ENCODE data around the gene NOP56.

Gene NOP56

GRCh38 chr20:2651772-2652723 is at the start of gene NOP56:
Gene NOP56 (plus strand): TSS chr20:2652632. CDS start chr20:2652661, 29 bp downstream.
- peaks cover 54% of the 10 kb centered on the region for H3K4me1 Mint-ChIP-seq
- peak within 1 kb of the TSS; percentile 96 to 97 for H3K27ac Mint-ChIP-seq
- DNase-seq (peak; percentile 97 to 98), ATAC-seq (peak; percentile 93)
- peak within 1 kb of the TSS; percentile 95 to 96 for H3K4me3 Mint-ChIP-seq
- H3K9me3 Mint-ChIP-seq = no peaks in the 10 kb centered on the region
- H3K27me3 Mint-ChIP-seq = no peaks in the 10 kb centered on the region

- H3K27ac Mint-ChIP-seq = no peak overlapping the region
- DNase-seq (no peak), ATAC-seq (no peak)
- H3K27me3 Mint-ChIP-seq = peaks cover 15% of the 10 kb centered on the region
- H3K9me3 Mint-ChIP-seq = peaks cover 6 to 9% of the 10 kb centered on the region in 2 donors
- no peaks in the 10 kb centered on the region for H3K4me1 Mint-ChIP-seq
- no peak overlapping the region for H3K4me3 Mint-ChIP-seq
Observed at GRCh38 chr20:2602746-2603145, 49.7 kb upstream of the NOP56 start.

GRCh38 chr20:2603816-2604505 is 48.5 kb upstream of the NOP56 start:
- ATAC-seq = no peak
- H3K4me1 Mint-ChIP-seq = no peaks in the 10 kb centered on the region
- no peak overlapping the region for H3K27ac Mint-ChIP-seq
- DNase-seq = no peak
- H3K9me3 Mint-ChIP-seq = peaks cover 6 to 9% of the 10 kb centered on the region in 2 donors
- no peak overlapping the region for H3K4me3 Mint-ChIP-seq
- H3K27me3 Mint-ChIP-seq = peaks cover 10% of the 10 kb centered on the region

- Mint-ChIP-seq H3K4me3 (no peak overlapping the region), H3K27ac (no peak overlapping the region), H3K4me1 (no peaks in the 10 kb centered on the region), H3K27me3 (peaks cover 14% of the 10 kb centered on the region), H3K9me3 (peaks cover 6 to 9% of the 10 kb centered on the region in 2 donors)
- DNase-seq (no peak), ATAC-seq (no peak)
Observed at GRCh38 chr20:2604506-2604835, 48.0 kb upstream of the NOP56 start.

- peaks cover 23% of the 10 kb centered on the region for H3K27me3 Mint-ChIP-seq
- ATAC-seq (no peak), DNase-seq (no peak)
- no peaks in the 10 kb centered on the region for H3K4me1 Mint-ChIP-seq
- H3K9me3 Mint-ChIP-seq = peaks cover 6 to 9% of the 10 kb centered on the region in 2 donors
- H3K4me3 Mint-ChIP-seq = no peak overlapping the region
- no peak overlapping the region for H3K27ac Mint-ChIP-seq
Observed at GRCh38 chr20:2606507-2607006, 45.9 kb upstream of the NOP56 start.

GRCh38 chr20:2610326-2610725 is 42.1 kb upstream of the NOP56 start:
- DNase-seq (no peak), ATAC-seq (no peak)
- H3K27ac Mint-ChIP-seq = no peak overlapping the region
- H3K4me3 Mint-ChIP-seq = no peak overlapping the region
- peaks cover 6 to 9% of the 10 kb centered on the region in 2 donors for H3K9me3 Mint-ChIP-seq
- no peaks in the 10 kb centered on the region for H3K4me1 Mint-ChIP-seq
- peaks cover 35% of the 10 kb centered on the region for H3K27me3 Mint-ChIP-seq

GRCh38 chr20:2610941-2611720 is 41.3 kb upstream of the NOP56 start:
- no peak for DNase-seq
- Mint-ChIP-seq H3K27ac (no peak overlapping the region), H3K4me1 (no peaks in the 10 kb centered on the region), H3K9me3 (peaks cover 6 to 9% of the 10 kb centered on the region in 2 donors), H3K4me3 (no peak overlapping the region), H3K27me3 (peaks cover 38% of the 10 kb centered on the region)
- ATAC-seq = no peak

- Mint-ChIP-seq H3K27me3 (peaks cover 38% of the 10 kb centered on the region), H3K4me3 (no peak overlapping the region)
Observed at GRCh38 chr20:2612073-2612472, 40.4 kb upstream of the NOP56 start.

GRCh38 chr20:2616634-2617033 is 35.8 kb upstream of the NOP56 start:
- H3K4me1 Mint-ChIP-seq = no peaks in the 10 kb centered on the region
- no peak overlapping the region for H3K27ac Mint-ChIP-seq
- peaks cover 35% of the 10 kb centered on the region for H3K27me3 Mint-ChIP-seq
- ATAC-seq (no peak), DNase-seq (no peak)
- H3K9me3 Mint-ChIP-seq = no peaks in the 10 kb centered on the region
- H3K4me3 Mint-ChIP-seq = no peak overlapping the region

More at GRCh38 chr20:2612073-2612472, 40.4 kb upstream of the NOP56 start:
- Mint-ChIP-seq H3K9me3 (peaks cover 5 to 6% of the 10 kb centered on the region in 2 donors), H3K4me1 (no peaks in the 10 kb centered on the region), H3K27ac (no peak overlapping the region)
- no peak for ATAC-seq
- DNase-seq = no peak

- Mint-ChIP-seq H3K4me3 (no peak overlapping the region), H3K27ac (no peak overlapping the region), H3K9me3 (no peaks in the 10 kb centered on the region), H3K4me1 (no peaks in the 10 kb centered on the region), H3K27me3 (peaks cover 29% of the 10 kb centered on the region)
- DNase-seq = no peak
- ATAC-seq = no peak
Observed at GRCh38 chr20:2617099-2617714, 35.2 kb upstream of the NOP56 start.

GRCh38 chr20:2618815-2619214 is 33.6 kb upstream of the NOP56 start:
- ATAC-seq (no peak), DNase-seq (no peak)
- Mint-ChIP-seq H3K27me3 (peaks cover 28% of the 10 kb centered on the region), H3K4me3 (no peak overlapping the region), H3K4me1 (no peaks in the 10 kb centered on the region), H3K9me3 (no peaks in the 10 kb centered on the region), H3K27ac (no peak overlapping the region)

GRCh38 chr20:2619337-2619736 is 33.1 kb upstream of the NOP56 start:
- no peak for ATAC-seq
- H3K27me3 Mint-ChIP-seq = peaks cover 28% of the 10 kb centered on the region
- H3K4me3 Mint-ChIP-seq = no peak overlapping the region
- DNase-seq = no peak
- no peaks in the 10 kb centered on the region for H3K4me1 Mint-ChIP-seq
- H3K27ac Mint-ChIP-seq = no peak overlapping the region
- H3K9me3 Mint-ChIP-seq = no peaks in the 10 kb centered on the region

GRCh38 chr20:2619961-2620595 is 32.4 kb upstream of the NOP56 start:
- H3K4me3 Mint-ChIP-seq = no peak overlapping the region
- ATAC-seq = no peak
- H3K4me1 Mint-ChIP-seq = no peaks in the 10 kb centered on the region
- no peaks in the 10 kb centered on the region for H3K9me3 Mint-ChIP-seq
- H3K27me3 Mint-ChIP-seq = peaks cover 26% of the 10 kb centered on the region
- no peak overlapping the region for H3K27ac Mint-ChIP-seq
- DNase-seq = no peak

GRCh38 chr20:2624190-2624589 is 28.2 kb upstream of the NOP56 start:
- H3K27ac Mint-ChIP-seq = no peak overlapping the region
- ATAC-seq (no peak), DNase-seq (no peak)
- no peaks in the 10 kb centered on the region for H3K4me1 Mint-ChIP-seq
- no peak overlapping the region for H3K4me3 Mint-ChIP-seq
- peaks cover 24% of the 10 kb centered on the region for H3K27me3 Mint-ChIP-seq
- no peaks in the 10 kb centered on the region for H3K9me3 Mint-ChIP-seq

- Mint-ChIP-seq H3K9me3 (no peaks in the 10 kb centered on the region), H3K4me3 (no peak overlapping the region), H3K27me3 (peaks cover 16% of the 10 kb centered on the region), H3K4me1 (no peaks in the 10 kb centered on the region), H3K27ac (no peak overlapping the region)
- DNase-seq = no peak
- ATAC-seq = no peak
Observed at GRCh38 chr20:2625062-2625461, 27.4 kb upstream of the NOP56 start.

Data from stimulated activated naive CD8-positive, alpha-beta T cell treated with anti-CD3 and anti-CD28 coated beads, Interleukin-15, amount 100 ng/mL, for 72 hours (primary cell).